Stromal cell of bone marrow (primary cell): ENCODE measurements around the gene RADIL.

ENCODE experiments used
- DNase-seq: peaks from one replicate; pipeline ENCODE4 v3.0.0-alpha.2; 2012; ENCODE audit warnings: low read depth

RADIL gene

GRCh38 chr7:4851459-4852422 lies 31.8 kb downstream of the RADIL start:
- no peak for DNase-seq

DNA sequence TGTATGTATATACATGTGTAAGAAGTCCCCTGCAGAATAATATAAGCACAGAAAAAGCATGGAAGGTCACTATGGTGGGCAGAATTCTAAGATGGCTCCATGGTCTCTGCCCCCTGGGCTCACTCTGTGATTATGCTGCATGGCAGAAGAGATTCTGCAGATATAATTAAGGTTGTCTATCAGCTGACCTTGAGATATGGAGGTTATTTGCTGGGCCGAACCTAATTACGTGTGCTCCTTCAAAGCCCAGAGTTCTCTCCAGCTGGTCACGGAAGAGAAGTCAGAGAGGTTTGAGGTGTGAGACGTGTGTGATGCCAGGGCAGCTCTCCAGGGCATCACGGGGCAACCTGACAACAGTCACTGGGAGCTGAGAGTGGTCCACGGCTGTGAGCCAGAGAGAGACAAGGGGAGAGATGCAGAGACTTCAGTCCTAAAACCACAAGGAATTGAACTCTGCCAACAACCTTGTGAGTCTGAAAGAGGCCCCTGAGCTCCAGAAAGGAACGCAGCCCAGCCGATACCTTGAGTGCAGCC lies 33.2 kb downstream of the RADIL start:
- no peak for DNase-seq

GRCh38 chr7:4849390-4849789 lies 34.1 kb downstream of the RADIL start:
- DNase-seq = no peak

GRCh38 chr7:4845740-4846142 lies 37.8 kb downstream of the RADIL start:
- no peak for DNase-seq

GRCh38 chr7:4842319-4843064 lies 41.0 kb downstream of the RADIL start:
- DNase-seq = no peak

DNA sequence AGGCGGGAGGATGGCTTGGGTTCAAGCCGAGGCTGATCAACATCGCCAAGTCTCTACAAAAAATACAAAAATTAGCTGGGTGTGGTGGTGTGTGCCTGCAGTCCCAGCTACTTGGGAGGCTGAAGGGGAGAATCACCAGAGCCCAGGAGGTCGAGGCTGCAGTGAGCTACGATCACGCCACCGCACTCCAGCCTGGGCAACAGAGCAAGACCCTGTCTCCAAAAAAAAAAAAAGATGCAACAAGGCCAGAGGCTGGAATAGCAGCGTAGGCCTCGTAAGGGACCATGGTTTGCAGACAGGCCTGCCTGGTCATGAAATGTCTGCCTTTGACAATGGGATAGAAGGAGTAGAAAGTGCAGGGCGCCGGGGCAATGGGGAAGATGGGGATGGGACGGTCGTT lies 41.7 kb downstream of the RADIL start:
- no peak for DNase-seq

DNA sequence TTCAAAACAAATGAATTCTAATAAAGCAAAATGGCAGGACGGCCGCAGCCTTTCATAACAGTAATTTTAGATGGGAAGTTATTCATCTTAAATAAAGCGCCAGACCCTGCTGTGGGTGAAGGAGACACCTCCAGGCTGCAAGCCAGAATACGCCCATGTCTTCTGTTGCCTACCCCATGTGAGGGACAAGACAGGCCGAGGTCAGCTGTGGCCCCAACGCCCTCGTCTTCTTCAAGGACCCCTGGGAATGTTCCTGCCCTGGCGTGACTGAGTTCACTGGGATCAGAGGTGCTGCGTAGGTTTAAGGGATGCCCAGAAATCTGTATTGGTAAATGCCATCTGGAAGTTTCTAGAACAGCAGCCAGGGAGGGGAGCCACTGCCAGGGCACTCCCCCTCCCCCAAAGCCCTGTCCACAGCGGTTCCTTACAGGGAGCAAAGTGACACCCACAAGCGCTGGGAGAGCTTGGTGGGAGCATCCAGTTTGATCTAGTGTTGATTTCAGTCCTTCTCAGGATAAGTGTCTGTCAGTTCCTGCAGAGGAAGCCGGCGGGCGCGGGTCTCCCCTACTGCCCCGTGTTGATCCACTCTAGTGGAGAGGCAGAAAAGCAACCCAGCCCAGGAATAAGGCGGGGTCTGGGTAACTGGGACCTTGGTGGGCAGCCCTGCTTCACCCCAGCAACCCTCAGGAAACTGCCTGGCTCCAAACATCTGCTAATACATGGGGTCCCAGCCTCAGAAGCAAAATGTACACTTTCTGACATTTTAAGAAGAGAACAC lies 42.3 kb downstream of the RADIL start:
- DNase-seq = no peak

DNA sequence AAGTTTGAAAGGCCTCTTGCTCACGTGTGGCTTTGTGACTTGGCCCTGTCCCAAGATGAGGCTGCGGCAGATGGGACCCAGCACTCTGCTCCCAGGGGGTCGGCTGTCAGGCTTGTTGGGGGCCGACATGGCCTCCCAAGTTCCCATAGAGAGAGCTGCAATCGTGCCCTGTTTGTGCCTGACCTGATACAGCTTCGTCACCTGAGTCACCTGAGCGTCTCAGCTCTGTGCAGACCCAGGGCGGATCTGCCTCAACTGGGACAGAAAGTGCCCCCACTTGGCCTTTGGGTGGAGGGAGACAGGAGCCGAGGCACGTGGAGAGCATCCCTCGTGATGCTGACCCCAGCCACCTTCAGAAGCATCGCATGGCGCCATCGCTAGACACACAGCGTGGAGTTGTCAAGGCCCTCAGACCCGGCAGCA lies 43.4 kb downstream of the RADIL start:
- DNase-seq = no peak

GRCh38 chr7:4838626-4839334 lies 44.7 kb downstream of the RADIL start:
- no peak for DNase-seq

- no peak for DNase-seq
These were observed 45.5 kb downstream of the RADIL start for GRCh38 chr7:4837803-4838625.

DNA sequence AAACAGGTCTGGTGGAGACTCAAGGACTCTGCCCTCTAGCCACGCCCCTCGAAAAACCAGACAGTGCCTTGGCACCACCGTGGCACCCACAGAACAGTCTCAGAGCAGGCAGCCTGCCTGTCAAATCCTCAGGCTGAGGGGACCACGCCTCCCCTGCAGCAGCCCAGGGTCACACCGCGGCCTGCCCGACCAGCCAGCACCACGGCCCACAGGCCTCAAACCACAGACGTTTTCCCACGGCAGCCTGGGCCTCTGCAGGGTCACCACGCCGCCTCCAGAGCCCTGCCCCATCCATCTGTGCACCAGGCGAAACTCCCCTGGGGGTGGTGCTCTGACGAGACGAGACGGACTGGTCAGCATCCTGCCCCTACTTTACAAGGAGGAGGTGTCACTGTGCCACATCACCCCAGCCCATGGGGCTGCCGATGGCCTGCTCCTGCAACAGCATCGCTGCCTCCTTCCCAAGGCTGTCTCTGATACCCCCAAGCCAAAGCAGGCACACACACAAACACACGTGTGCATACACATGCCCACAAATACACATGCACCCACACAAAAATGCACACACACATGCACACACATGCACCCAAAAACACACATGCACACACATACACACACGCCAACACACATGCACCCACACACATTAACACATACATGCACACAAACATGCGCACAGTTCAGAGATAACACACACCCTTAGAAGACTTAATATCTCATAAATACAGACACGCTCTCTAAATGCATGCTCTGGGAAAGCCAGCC lies 46.3 kb downstream of the RADIL start:
- no peak for DNase-seq

DNA sequence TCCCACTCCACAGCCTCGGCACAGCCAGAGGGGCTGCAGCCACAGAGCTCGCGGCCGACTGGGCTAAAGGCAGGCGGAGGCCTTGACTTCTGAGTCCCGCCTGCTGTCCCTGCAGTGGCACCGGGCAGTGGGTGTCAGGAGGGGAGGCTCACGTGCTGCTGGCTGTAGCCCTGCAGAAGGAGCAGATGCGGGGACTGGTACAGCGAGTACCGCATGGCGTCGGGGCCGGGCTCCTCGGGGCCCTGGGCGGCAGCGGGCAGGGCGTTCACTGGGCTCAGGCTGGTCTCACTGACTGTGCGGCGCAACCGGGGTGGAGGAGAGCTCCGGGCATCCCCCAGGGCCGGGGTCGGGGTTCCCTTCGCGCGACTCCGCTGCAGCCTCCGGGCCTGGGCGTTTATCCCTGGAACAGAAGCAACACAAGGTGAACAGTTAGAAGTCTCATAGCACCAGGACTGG lies 47.3 kb downstream of the RADIL start:
- no peak for DNase-seq

- no peak for DNase-seq
These were observed 47.9 kb downstream of the RADIL start for GRCh38 chr7:4835398-4836205.

- DNase-seq = no peak
These were observed 48.7 kb downstream of the RADIL start for GRCh38 chr7:4834601-4835397.

DNA sequence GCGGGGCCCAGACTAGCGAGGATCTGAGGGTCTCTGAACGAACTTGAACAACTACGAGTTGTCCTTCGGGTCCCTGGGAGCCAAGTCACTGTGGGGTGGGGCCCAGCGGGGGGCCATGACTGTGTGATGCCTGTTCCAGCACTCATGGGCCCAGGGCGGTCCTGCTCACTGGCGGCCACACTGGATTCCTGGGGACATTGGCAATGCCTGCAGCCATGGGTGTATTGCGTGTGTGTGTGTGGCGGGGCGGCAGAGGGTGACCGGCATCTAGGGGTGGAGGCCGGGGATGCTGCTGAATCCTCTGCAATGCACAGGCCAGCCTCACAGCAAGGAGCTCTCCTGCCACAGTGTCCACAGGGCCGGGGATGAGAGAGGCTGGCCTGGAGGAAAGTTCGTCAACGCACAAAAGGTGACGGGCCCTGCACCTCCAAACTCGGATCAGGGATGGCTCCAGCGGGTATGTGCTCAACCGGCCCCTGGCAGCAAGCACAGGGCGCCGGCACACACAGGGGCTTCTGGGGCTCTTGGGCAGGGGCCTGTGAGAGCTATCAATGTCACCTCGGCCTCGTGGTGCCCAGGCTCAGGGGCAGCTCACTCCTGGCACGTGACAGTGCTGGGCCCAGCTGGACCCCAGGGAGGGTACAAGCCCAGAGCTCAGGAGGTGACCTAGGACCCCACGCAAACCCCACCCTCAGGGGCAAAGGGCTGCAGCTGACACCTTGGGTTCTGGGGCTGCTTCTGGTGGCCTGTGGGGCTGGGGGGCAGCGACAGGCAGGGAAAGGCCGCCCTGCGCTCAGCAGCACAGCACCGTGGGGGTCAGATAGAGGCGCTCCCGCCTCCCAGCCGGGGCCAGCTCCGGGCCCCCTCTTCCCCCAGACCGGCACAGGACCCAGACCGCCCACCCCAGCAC lies 49.6 kb downstream of the RADIL start:
- DNase-seq = no peak

DNA sequence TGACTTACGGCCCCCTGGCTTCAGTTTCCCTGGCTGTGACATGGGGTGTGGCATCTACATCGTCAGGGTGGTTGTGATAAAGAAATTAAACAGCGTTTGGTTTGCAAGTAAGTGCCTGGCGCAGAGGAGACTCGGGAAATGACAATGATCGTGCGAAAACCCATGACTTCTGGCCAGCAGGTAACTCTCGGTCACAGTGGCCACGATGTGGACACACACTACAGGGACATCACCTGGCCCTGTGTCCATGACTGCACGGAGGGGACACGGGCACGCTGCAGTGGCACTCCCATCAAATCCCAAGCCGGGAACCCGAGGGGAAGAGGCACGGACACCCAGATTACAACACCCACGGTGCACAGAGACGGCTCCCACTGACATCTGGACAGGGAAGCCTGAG lies 50.3 kb downstream of the RADIL start:
- no peak for DNase-seq

- no peak for DNase-seq
These were observed 50.8 kb downstream of the RADIL start for GRCh38 chr7:4832711-4833110.
